C1 segment of cervical spinal cord (tissue), 14 donors: ENCODE results near the gene GPR146.

Experiments used
- DNase-seq, 14 donors: peaks; one replicate each; lab custom pipeline; 2025; lab: John Stamatoyannopoulos, UW

The GPR146 gene

DNA sequence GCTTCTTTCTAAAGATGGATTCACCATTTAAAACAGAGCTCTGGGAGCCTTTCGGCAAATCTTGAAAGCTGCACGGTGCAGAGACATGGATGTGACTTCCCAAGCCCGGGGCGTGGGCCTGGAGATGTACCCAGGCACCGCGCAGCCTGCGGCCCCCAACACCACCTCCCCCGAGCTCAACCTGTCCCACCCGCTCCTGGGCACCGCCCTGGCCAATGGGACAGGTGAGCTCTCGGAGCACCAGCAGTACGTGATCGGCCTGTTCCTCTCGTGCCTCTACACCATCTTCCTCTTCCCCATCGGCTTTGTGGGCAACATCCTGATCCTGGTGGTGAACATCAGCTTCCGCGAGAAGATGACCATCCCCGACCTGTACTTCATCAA, 47.3 kb downstream of the GPR146 start:
- DNase-seq = no peak

DNA sequence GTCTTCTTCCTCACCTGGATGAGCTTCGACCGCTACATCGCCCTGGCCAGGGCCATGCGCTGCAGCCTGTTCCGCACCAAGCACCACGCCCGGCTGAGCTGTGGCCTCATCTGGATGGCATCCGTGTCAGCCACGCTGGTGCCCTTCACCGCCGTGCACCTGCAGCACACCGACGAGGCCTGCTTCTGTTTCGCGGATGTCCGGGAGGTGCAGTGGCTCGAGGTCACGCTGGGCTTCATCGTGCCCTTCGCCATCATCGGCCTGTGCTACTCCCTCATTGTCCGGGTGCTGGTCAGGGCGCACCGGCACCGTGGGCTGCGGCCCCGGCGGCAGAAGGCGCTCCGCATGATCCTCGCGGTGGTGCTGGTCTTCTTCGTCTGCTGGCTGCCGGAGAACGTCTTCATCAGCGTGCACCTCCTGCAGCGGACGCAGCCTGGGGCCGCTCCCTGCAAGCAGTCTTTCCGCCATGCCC, 47.9 kb downstream of the GPR146 start:
- DNase-seq = no peak

DNA sequence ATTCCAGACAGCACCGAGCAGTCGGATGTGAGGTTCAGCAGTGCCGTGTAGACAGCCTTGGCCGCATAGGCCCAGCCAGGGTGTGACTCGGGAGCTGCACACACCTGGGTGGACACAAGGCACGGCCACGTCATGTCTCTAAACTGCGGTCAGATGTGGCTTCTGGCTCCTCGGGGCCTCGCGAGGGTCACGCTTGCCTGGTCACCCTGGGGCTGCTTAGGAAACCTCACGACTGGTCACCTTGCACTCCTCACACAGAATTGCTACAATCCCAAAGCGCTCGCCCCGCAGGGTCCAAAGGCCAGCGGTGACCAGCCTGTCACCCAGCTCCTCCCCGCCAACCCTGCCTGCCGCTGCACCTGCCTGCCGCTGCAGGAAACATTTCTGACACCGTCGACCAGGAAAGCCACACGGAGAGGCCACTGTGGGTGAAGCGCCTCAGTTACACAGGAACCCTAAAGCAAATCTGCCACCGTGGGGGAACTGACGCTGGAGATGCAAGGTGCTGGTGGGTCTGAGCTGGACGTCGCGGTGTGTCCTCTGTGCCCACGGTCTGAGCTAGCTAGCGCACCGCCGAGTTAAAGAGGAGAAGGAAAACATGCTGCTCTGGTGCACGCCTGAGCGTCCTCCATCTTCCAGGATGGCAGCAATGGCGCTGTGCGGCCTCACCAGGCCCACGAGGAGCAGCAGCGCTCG, 48.6 kb downstream of the GPR146 start:
- no peak for DNase-seq

DNA sequence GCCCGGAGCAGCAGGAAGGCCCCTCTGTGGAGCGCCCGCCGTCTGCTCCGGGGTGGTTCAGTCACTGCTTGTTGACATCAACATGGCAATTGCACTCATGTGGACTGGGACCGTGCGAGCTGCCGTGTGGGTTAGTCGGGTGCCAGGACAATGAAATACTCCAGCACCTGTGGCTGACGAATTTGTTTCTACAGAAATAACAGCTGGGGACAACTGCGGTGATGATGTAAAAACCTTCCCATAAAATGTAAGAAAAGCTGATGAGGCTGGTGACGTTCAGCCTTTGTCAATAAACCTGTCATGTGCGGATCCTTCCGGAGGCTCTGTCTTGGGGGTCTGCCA, 49.1 kb downstream of the GPR146 start:
- DNase-seq = no peak

DNA sequence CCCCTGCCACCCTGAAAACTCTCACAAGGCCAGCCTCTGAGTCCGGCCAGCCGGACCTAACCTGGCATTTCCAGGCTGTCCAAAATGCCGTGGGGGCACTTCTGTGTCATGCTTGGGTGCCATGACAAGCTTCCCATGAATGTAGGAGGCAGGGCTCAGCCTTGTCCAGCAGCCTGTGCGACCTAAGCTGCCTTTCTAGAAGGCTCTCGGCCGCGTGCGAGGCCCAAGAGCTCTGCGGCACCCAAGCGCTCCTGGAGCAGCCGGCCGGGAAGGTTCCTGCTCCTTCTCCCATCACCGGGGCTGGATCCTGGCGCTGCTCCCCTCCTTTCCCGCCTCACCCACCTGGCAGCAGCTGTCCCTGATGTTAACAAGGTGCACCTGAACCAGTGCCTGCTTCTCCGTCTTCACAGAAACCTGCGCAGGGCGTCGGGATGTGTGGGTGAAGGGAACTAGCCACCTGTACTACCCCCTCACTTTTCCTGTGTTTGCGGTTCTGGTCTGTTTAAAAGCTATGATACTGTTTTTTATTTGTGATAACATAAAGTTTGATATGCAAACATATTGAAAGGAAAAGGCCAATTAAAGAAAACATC, 49.7 kb downstream of the GPR146 start:
- DNase-seq = no peak

DNA sequence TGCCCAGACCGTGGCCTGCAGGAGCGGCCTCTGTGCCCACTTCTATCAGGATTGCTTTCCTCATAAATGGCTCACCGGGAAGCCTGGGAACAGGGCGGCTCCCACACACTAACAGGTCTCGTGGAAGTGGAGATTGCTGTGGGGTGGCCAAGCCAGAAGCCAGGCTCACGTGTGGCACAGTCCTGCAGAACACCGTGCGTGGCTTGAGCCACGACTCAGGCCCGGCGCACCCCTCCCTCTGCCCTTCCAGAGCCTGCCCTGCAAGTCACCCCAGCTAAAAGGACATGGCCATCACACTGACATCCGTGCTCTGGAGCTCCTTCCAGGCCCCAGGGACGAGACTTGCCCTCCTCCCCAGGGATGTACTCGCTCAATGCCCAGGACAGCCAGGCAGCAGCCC, 50.5 kb downstream of the GPR146 start:
- no peak for DNase-seq

DNA sequence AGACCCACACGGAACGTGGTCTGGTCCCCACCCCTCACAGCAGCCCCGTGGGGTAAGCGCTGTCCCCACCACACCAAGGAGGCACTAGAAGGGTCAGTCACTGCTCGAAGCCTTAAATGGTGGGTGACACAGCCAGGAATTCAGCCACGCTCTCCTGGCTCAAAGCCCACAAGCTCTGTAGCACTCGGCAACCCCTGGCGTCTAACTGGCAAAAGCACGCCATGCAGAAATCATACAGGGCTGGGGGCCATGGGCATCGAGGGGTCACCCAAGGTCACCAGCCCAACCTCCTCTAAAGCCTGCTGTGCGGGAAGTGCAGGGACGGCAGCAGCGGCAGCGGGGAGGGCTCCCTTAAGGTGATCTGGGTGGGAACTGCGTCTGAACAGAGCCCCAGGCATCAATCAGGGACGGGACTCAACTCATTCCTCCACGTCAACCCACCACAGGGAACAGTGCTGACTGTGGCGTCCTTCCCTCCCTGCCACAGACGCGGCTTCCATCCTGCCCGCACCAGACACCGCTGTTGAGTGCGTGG, 51.3 kb downstream of the GPR146 start:
- no peak for DNase-seq

DNA sequence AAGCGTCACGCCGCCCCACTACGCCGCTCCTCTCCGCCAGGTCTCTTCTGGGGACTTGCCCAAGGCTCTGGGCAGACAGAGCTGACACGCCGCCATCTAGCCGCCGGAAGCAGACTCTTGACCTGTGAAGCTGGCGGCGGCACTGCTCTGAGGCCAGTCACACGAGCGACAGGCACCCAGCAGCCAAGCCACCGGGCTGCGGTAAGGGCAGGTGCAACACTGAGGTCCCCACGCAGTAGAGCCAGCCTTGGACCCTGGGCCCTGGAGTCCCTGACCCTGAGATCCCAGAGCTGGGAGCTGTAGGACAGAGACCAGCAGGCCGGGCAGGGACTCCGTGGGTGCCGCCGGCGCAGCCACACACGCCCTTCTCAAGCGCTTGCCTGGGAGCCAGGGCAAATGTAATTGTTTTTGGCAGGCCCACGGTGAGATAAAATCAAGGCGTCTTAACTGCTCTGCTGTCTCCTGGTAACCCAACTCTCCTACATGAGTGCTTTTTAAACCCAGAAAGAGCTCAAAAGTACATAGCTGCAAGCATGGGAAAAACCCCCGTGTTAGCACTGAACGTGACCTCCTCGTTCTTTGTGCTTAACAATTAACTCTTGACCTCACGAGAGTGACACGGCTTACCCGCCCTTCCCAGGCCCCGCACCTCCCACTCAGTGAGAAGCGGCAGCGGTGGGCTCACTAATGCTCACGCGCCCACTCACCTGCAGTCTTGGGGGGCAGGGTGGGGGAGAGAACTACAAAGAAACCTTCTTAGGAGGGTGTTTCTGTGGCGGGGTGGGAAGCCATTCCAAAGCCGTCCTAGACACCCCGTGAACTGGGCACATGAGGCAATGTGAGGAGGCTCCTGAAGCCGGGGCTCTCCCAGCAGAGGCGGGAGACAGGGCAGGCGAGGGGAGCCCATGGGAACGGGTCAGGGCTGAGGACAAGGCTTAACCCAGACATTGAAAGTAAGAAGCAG, 52.1 kb downstream of the GPR146 start:
- peak in 1 of 14 donors; percentile 44 for DNase-seq

DNA sequence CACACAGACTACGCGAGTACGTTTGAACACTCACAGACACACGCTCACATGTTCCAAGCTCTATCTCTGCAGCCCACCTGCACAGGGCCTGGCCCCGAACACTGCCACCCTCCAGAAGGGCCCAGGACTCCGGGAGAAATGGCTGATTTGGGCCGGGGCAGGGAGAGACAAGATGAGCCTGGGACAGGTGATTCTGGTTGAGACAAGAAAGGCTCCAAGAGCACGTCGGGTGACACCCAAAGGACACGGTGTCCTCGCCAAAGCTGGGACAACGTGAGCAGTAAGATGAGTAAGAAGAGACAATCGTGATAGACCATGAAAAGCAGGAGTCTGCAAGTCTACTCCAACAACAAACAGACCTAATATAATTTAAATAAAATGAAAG, 52.8 kb downstream of the GPR146 start:
- DNase-seq = no peak

DNA sequence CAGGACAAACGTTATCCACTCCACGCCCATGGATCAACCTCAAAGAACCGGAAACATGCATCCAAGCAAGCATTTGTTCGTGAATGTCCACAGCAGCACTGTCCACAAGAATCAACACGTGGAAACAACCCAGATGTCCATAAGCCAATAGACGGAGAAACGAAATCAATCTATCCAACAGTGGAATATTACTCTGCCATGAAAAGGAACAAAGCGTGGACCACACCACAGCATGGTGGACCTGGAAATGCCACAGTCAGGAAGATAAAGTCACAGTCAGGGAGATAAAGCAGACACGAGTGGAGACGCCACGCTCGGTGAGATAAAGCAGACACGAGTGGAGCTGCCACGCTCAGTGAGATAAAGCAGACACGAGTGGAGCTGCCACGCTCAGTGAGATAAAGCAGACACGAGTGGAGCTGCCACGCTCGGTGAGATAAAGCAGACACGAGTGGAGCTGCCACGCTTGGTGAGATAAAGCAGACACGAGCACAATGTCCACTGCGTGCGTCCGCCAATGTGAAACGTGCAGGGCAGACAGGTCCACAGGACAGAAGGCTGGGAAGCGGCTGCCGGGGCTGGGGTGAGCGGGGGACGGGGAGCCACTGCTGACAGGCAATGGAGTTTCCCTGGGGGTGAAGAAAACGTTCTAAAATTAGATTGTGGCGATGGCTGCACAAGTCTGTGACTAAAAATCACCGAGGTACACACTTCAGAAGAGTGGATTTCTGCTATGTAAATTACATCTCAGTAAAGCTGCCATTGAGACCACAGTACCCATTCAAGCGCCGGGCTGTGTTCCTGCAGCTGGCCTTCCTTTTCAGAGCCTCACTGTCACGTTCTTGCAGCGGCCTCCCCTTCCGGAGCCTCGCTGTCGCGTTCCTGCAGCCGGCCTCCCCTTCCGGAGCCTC, 54.2 kb downstream of the GPR146 start:
- no peak for DNase-seq

DNA sequence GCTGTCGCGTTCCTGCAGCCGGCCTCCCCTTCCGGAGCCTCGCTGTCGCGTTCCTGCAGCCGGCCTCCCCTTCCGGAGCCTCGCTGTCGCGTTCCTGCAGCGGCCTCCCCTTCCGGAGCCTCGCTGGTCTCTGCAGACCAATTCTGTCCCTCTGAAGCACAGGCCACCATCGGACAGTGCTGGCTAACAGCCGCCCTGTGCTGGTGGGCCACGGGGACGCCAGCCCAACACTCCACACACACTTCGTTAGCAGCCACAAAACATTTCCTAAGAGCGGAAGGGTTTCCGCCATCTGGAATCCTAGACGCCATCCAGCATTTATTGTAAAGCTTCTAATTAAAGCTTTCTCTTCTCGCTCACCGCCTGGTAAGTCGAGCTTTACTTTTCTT, 54.8 kb downstream of the GPR146 start:
- no peak for DNase-seq

DNA sequence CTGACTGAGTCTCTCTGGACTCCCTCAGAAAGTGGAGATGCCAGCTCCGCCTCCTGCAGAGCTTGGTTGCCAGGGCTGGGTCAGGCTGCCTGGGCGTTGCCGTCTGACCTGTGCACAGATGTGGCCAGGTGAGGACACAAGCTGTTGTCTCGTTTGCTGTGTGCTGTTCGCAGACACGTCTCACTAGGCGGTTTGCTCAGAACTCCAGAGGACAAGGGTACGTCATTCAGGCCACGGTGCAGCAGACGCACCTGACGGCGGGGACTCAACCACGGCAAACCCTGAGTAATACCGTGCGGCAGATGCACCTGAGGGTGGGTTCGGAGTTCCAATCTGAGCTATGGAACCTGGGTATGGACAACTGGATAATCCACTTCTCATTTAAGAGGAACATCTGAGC, 55.3 kb downstream of the GPR146 start:
- no peak for DNase-seq

DNA sequence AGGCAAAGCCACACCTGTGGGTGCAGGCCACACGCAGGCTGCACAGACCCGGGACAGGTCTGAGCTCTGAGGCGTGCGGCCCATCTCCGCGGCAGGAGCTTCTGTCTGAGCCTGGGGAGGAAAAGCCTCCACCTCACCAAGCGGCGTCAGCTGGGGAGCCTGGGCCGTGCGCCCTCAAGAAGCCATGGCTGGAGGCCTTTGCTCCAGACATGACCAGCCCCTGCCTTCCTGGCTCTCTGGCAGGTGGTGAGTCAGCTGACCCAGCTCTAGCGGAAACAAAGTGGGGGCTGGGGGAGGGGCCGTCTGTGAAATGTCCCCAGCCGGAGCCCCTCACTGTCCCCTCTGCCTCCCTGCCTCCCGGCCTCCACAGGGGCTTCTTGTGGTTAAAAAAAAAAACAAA, 56.0 kb downstream of the GPR146 start:
- DNase-seq = no peak

DNA sequence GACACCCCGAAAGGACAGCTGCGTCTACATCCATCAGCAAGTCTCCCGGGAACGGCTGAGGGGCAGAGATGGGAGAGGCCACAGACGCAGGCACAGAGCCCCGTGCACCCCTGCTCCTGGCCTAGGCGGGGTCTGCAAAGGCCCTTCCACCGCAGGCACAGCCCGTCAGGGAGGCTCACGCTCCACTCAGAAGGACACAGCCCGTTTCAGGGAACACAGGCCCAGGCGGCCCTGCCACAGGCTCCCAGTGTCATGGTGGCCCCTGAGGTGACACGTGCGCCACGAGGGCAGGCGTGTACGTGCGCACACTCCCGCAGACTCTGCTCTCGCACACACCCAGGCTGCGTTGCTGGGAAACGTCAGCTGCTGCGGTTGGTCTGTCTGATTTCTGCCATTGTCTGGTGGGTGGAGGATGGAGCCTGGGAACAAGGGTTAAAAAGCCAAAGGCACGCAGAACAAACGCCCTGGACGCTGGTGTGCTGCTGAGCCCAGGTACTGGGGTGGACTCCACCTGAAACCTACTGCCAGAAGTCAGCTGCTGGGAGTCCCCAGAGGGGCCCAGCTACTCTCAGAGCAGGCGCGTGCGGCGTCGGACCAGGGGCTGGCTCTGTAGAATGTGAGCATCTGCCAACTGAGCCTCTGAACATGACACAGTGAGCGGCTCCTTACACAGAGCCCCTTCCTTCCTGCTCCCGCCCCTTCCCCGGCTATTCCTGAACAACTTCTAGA, 56.7 kb downstream of the GPR146 start:
- DNase-seq = no peak

DNA sequence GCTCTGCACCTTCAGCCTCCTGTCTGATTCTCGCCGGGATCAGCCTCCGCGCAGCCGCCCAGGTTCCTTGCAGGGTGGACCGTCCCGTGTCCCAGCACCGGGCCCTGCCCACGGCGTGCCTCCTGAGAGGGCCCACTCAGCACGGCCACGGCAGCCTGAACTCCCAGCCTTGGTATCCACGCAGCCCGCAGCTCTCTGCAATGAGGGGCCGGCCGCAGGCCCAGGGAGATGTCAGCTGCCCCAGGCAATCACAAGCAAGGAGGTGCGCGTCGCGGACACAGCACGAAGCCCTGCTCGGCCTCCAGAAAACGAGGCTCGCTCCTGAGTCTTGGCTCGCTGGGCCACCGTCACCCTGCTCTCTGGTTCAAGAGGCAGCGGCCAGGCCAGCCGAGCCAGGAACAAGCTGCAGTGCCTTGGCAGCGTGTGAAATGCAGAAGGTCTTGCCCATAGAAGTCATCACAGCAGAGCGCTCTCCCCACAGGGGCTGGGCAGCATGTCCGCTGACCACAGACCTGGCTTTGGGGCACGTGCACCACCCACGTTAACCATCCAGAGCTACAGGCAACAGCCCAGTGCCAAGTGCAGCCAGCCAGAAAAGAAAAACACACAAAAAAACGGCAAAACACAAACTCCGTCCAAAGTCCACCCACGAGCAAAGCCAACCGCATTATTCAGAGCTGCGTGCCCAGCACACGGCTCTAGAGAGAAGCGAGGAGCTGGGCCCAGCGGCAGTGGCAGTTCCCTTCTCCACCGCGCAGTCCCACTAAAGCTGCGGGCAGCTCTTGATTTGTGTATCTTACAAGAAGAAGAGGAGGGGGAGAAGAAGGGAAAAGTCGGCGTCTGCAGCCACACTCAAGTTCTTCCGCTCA, 57.5 kb downstream of the GPR146 start:
- peak in 5 of 14 donors; percentile 16 to 52 (median 29) for DNase-seq

DNA sequence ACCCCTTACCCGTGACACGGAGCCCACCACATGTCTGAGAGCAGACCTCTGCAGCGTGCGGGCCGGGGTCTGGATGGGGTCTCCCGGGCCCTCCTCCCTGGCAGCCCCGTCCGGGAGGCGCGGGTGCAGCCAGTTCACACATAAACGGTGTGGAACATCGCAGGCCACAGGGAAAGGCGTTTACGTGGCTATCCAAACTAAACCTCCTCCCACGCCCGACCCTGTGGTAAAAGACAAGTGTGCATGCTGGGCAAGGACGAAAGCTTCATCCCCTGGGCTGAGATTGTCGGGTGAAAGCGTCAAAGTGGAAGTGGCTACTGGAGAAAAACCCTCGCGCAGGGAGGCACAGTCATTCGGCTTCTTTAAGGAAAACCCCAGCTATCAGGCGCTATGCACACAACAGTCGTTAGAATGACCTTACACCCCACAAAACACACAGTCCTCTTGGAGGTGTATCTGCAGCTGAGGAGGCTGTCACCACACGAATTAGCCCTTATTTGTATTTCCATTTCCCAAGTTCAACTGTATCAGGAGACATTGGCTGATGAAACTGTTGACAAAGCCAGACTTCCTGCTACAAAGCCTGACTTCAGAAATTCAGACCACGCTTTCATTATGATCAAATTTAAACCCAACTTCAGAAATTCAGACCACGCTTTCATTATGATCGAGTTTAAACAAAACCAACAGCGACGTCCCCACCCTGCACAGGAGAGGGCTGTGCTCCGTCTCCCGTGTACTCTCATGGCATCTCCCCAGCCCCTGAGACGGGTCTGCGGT, 58.9 kb downstream of the GPR146 start:
- DNase-seq = no peak

DNA sequence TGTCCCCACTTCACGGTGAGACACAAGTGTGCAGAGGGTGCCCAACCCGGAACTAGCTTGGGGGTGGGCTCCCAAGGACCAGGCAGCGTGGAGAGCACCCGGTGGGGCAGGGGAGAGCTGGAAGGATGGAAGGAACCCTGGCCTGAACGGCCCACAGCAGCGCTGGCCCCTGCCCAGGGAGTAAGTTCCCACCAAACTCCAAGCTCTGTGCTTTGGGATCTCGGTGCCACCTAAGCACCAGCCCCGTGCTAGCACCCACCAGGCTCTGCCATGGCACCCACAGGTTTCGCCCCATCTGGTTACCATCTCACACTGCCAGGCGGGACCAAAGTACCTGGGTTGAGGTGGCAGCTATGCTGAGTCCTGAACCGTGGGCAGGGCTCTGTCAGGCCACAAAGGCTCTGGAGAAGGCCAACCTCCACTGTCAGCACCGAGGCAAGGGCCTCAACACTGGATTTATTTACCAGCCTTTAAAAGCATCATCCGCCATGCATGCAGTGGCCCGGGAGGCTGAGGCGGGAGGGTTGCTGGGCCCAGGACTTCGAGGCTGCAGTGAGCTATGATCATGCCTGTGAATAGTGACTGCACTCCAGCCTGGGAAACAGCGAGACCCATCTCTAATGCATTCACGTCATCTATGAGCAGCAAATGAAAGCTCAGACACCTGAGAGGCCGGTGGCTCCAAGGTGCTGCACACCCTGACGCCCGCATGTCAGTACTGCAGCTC, 59.6 kb downstream of the GPR146 start:
- no peak for DNase-seq

DNA sequence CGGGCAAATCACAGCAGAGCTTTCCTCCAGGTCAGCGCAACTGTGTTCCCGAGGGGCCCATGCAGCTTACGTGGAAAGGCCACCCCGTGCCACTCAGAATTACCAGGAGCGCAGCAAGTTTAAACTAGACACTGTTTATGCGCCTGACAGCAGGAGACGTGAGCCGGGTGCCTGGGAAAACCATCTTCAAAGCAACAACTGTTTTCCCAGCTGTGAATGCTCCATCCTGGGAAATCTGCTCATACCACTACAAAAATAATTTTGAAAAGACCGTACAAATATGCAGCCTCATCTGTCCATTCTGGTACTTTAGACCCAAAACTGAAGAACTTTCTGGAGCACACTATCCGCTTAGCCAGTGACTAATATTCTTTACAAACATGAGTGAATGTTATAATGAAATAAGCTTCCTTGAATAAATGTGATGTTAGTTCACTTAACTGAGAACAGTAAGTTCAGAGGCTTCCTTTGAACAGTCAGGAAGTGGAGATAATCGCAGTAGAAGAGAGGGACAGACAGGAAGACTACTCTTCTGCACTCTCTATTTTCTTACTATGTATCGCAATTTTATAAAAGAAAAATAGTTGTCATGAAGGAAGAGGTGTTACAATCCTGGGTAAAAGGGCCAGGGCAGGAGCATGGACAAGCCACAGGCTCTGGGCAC, 60.3 kb downstream of the GPR146 start:
- no peak for DNase-seq
